NOMO-1 treated with DMSO at 0.1 percent for 48 hours (cell line): ENCODE results near the gene CXorf66.
"Not testable (repeated sequence)": the region's sequence is repeated elsewhere in the genome, so short reads cannot be mapped to it uniquely, and the experiment has no call there.

Experiments
- DNase-seq: peaks from one replicate; lab custom pipeline; 2025; ENCODE audit not compliant: unreplicated experiment; lab: John Stamatoyannopoulos, UW

The CXorf66 gene

GRCh38 chrX:139965421-139965820 lies at the start of gene CXorf66:
Gene CXorf66 (minus strand): TSS chrX:139965521. CDS start chrX:139965496, 25 bp downstream.
- DNase-seq, result no peak

DNA sequence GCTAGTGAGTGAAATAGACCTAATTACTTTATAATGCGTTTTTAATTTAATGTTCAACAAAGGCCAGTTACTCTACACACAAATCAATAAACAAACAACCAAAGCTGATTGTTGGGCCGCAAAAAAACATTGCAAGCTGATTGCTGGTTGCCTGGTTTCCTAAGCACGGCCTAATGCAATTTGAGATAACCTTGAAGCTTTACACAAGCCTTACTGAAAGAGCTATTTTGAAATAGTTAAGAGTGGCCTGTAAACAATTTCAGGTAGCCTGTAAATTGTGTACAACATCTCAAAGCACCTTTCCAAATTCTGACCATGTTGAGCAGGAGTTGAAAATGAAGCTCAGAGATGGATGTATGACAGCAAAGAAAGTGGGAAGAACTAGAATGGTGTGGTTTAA lies 17.5 kb upstream of the CXorf66 start:
- DNase-seq, result no peak

DNA sequence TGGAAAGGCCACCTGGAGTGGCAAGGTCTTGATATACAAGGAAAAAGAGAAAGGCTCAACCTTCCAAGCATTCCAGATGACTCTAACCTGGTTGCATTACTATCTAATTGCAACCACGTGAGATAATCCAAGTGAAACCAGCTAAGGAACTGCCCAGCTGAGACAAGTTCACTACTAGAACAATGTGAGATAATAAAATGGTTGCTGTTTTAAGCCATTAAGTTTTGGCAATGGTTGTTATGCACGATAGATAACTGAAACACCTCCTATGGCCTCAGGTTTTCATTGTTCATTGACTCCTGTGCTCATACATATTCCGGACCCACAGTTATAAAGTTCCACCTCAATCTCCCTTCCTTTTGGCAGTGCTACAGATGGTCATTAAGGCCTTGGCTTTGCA lies 9.2 kb upstream of the CXorf66 start:
- DNase-seq, result no peak

DNA sequence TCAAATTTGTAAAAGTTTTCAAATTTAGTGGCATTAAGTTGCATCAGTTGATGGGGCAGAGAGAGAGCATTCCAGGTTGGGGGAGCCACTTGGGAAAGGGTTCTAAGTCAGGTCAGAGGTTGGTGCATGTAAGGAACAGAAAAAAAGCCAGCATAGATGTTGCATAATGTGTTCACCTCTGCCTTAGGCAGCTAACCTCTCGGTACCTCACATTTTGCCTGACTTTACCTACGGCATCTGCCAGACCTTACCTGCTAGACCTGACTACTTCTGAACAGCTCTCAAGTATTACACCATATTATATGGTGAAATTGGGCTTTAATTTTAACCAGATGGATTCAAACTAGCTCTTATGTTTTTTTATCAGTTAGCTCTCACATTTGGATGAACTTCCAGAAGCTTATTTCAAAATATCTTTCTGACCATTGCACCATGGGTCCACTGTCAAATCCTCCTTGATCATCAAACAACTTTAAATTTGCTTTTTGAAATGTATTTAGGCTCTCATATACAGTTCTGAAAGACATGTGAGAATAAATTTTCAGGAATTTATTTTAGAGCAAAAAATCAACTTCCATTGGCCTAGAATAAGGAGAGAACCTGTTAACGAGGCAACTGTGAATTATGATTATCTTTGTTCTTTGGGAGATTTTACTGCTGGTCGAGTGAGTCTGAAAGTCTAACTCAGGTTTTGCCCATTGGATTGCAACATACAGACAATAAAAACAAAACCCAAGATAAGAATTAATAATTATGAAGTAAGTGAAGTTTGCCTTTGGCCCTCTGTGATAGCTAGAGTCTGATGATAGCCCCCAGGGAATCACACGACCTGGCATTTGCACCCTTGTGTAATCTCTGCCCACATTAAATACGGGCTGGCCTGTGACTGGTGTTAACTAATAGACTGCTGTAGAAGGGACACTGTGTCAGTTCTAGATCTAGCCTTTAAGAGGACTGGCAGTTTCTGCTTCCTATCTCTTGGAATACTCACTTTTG lies 7.6 kb upstream of the CXorf66 start:
- DNase-seq, result no peak

GRCh38 chrX:139972113-139972512 lies 6.8 kb upstream of the CXorf66 start:
- no peak for DNase-seq

DNA sequence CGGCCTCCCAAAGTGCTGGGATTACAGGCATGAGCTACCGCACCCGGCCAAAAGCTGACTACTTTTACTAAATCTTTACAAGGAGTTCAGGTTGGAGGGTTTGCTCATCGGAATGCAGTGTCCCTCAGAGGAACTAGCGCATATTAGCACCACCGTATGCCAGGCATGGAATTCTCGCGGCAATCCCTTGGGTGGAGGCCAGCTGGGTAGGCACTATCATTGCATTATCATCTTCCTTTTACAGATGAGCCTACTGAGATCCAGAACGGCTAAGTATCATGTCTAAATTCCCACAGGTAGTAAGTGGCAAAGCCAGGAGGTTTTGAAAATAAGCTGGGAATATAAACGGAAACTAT lies 6.1 kb upstream of the CXorf66 start:
- no peak for DNase-seq

DNA sequence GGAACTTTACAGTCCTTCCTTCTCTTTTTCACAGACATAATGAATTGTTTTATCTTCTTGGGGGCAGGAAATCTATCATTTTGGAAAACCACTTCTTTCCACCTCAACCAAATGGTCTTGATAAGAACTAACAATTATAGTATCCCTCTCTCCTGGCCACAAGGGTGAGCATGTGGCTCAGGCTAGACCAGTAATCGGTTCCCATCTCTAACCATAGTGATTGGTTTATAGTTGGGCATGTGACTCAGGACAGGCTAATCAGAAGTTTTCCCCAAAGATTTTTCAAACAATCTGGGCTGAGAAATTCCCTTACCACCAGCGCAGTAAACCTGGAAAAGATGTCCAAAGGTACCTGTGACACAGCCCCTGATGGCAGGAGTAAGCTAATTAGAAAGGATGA lies 4.0 kb upstream of the CXorf66 start:
- DNase-seq, result no peak

GRCh38 chrX:139967750-139968149 lies 2.4 kb upstream of the CXorf66 start:
- no peak for DNase-seq

- no peak for DNase-seq
Observed at GRCh38 chrX:139967300-139967699, 2.0 kb upstream of the CXorf66 start.

DNA sequence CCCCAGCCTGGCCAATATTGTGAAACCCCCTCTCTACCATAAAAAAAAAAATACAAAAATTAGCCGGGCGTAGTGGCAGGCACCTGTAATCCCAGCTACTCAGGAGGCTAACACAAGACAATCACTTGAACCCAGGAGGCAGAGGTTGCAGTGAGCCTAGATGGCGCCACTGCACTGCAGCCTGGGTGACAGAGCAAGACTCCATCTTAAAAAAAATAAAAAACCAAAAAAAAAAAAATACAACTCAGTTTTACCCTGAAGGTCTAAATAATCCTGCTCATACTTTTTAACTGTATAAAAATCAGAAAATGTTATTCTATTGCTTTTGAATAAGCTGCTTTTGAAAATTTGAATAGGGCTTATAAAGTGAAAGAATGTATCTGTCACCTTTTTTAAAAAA lies 838 bp upstream of the CXorf66 start:
- DNase-seq, result not testable (repeated sequence)

- not testable (repeated sequence) for DNase-seq
Observed at GRCh38 chrX:139961091-139961490, 4.2 kb downstream of the CXorf66 start.

DNA sequence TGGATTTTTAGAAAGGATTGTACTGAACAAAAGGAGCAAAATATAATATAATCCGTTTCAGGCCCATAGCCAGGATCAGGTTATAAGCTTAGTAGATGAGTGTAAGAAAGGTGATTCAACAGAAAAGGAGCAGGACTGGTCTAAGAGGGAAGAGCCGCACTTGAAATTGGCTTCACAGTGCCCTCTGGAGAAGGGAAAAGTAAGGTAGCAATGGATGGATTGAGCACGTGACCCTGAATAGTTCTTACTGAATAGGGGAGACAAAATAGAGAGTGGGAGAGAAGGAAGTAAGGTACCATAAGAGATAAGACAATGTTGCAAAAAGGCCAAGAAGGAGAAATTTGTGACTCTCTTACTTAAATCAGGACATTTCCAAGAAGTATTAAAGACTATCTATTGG lies 15.6 kb downstream of the CXorf66 start:
- DNase-seq, result no peak

- no peak for DNase-seq
Observed at GRCh38 chrX:139945075-139945474, 20.2 kb downstream of the CXorf66 start.

GRCh38 chrX:139936259-139936658 lies 29.1 kb downstream of the CXorf66 start:
- DNase-seq, result peak; percentile 7

DNA sequence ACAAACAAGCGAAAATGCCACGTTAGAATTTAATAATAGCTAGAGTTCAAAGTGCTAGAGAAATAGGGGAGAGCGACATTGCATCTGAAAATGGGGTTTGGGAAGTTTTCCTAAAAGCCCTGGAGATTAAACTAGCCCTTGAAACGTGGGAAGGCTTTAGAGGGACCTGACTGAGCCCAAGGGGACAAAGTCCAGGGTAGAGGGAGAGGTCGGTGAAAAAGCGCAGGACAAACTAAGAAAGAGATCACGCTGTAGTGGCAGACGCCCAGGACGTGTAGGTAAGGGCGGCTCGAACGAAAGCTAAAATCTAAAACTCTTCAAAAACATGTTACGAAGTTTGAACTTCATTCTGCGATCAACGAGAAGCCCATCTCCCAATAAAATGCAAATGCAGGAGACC lies 31.4 kb downstream of the CXorf66 start:
- DNase-seq, result no peak

GRCh38 chrX:139932901-139933796 lies 32.2 kb downstream of the CXorf66 start, which contains the start of gene ATP11C:
Gene ATP11C (minus strand): TSS chrX:139933053. CDS start chrX:139932042, 1,011 bp downstream.
- peak; percentile 71 for DNase-seq

GRCh38 chrX:139932073-139932900 lies 33.0 kb downstream of the CXorf66 start:
- peak; percentile 16 for DNase-seq

- no peak for DNase-seq
Observed at GRCh38 chrX:139931646-139932072, 33.7 kb downstream of the CXorf66 start.

GRCh38 chrX:139930916-139931645 lies 34.2 kb downstream of the CXorf66 start:
- DNase-seq, result no peak

- no peak for DNase-seq
Observed at GRCh38 chrX:139930401-139930800, 34.9 kb downstream of the CXorf66 start.
